ENCODE data around the gene ZNF532. TPM values are rescaled to one million over a fixed set of nuclear protein-coding genes. Genes with fewer than 3 reads are reported as not detected.
A peak's percentile ranks its signal among the peaks of the same experiment; 100 is the strongest.

ZNF532 gene
- total RNA-seq, 1 experiment from 2014 or later, result 258 TPM

DNA sequence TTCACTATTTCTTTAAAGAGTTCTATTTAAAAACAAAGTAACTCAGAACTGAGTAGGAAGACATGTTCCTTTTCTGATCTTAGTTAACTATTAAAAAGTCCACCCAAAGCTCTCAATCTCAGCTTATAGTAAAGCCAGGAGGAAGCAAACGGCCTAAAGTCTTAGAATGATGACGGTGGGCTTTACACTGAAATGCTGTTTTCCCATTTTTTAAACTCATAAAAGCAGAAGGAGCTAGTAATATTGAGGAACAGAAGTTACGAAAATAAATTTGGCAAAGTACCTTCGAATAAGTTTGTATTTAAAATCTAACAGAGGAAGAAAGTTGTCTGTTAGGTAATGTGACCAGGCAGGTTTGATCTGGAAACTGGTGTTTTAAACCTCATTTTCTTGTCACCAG, 111.1 kb downstream of the ZNF532 start:
- no peak overlapping the region for H2BK20ac ChIP-seq (ENCODE audit: low read depth, low read length, poor library complexity, severe bottlenecking)
- H4K5ac ChIP-seq (ENCODE audit: insufficient read length, low read depth, low read length), result no peak overlapping the region
- H2BK5ac ChIP-seq (ENCODE audit: insufficient read length, low read length), result no peak overlapping the region
- H3K27ac Mint-ChIP-seq, result peak overlapping the region; percentile 41 to 95 (median 91); a peak in 3 of 7 replicates
- H3K4me1 Mint-ChIP-seq, result peaks cover 15 to 16% of the 10 kb centered on the region in 2 experiments
- H3K23ac ChIP-seq (ENCODE audit: insufficient read length, low read depth, low read length), result no peak overlapping the region
- no peaks in the 10 kb centered on the region for H3K9me3 Mint-ChIP-seq
- H2BK12ac ChIP-seq (ENCODE audit: insufficient read length, low read depth, low read length), result no peak overlapping the region
- no peaks in the 10 kb centered on the region for H4K20me1 ChIP-seq (ENCODE audit: control insufficient read depth, insufficient read depth, insufficient read length)
- no peaks in the 10 kb centered on the region for H3K27me3 ChIP-seq (ENCODE audit: insufficient read depth, low read length)
- no peak overlapping the region for H2BK15ac ChIP-seq (ENCODE audit: low read depth, low read length)
- no peak overlapping the region for H3K56ac ChIP-seq (ENCODE audit: insufficient read length, low read depth, low read length)
- TF ChIP-seq, protein P1, sequence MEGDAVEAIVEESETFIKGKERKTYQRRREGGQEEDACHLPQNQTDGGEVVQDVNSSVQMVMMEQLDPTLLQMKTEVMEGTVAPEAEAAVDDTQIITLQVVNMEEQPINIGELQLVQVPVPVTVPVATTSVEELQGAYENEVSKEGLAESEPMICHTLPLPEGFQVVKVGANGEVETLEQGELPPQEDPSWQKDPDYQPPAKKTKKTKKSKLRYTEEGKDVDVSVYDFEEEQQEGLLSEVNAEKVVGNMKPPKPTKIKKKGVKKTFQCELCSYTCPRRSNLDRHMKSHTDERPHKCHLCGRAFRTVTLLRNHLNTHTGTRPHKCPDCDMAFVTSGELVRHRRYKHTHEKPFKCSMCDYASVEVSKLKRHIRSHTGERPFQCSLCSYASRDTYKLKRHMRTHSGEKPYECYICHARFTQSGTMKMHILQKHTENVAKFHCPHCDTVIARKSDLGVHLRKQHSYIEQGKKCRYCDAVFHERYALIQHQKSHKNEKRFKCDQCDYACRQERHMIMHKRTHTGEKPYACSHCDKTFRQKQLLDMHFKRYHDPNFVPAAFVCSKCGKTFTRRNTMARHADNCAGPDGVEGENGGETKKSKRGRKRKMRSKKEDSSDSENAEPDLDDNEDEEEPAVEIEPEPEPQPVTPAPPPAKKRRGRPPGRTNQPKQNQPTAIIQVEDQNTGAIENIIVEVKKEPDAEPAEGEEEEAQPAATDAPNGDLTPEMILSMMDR (conservative IDR thresholded peaks at IDR 0.05), result no peak
- no peak overlapping the region for H3K9ac ChIP-seq (ENCODE audit: extremely low read depth, insufficient read length, low read length)
- H4K8ac ChIP-seq (replicated peaks; ENCODE audit: insufficient read length, low read depth, low read length), result no peak overlapping the region
- H3K4me2 ChIP-seq (ENCODE audit: insufficient read depth, insufficient read length, low read length), result no peak overlapping the region
- H4K91ac ChIP-seq (ENCODE audit: insufficient read length, low read depth, low read length), result no peak overlapping the region
- no peak overlapping the region for H3T11ph ChIP-seq (ENCODE audit: low read length)
- no peak overlapping the region for H3K14ac ChIP-seq (ENCODE audit: insufficient read depth, low read length)
- H3K27ac ChIP-seq (ENCODE audit: insufficient read length, low read depth, low read length), result no peak overlapping the region
- no peak overlapping the region for H2AFZ ChIP-seq (ENCODE audit: low read length)
- no peaks in the 10 kb centered on the region for H3K9me3 ChIP-seq (ENCODE audit: control insufficient read depth, low read depth, low read length)
- H3K23me2 ChIP-seq (ENCODE audit: insufficient read length, low read depth, low read length, poor library complexity, severe bottlenecking), result no peaks in the 10 kb centered on the region
- no peak overlapping the region for H2BK120ac ChIP-seq (ENCODE audit: low read depth, low read length, poor library complexity, severe bottlenecking)
- no peak for DNase-seq
- H3K79me1 ChIP-seq (ENCODE audit: insufficient read depth, low read depth, low read length, poor library complexity, severe bottlenecking), result peaks cover 2% of the 10 kb centered on the region
- no peaks in the 10 kb centered on the region for H3K27me3 Mint-ChIP-seq (ENCODE audit: low read depth)
- peaks cover 2% of the 10 kb centered on the region; the same call in 1 of the 2 replicates for H3K79me2 ChIP-seq (ENCODE audit: insufficient read depth, low read length)
- H2AK5ac ChIP-seq (ENCODE audit: insufficient read length, low read length), result no peak overlapping the region
- H3K4me3 Mint-ChIP-seq, result no peak overlapping the region
- H3K4ac ChIP-seq (ENCODE audit: low read depth, low read length), result no peak overlapping the region
- peaks cover 35 to 89% (median 78%) of the 10 kb centered on the region in 3 experiments for H3K36me3 Mint-ChIP-seq (ENCODE audit: insufficient read depth in 1 of 3, low read depth in 3 of 3)
- H3K4me1 ChIP-seq (ENCODE audit: insufficient read depth, low read length), result no peaks in the 10 kb centered on the region
- no peak overlapping the region for H3K18ac ChIP-seq (ENCODE audit: insufficient read length, low read depth, low read length)
- WGBS (ENCODE audit: extremely low coverage, insufficient read length, low lambda C conversion rate), result no CpG with 5 or more reads among the region's 4 CpGs

All from H9 (cell line).